Measurements from ENCODE around the gene TMEM184B.
"Not testable (repeated sequence)": the region's sequence is repeated elsewhere in the genome, so short reads cannot be mapped to it uniquely, and the experiment has no call there.

Gene TMEM184B

DNA sequence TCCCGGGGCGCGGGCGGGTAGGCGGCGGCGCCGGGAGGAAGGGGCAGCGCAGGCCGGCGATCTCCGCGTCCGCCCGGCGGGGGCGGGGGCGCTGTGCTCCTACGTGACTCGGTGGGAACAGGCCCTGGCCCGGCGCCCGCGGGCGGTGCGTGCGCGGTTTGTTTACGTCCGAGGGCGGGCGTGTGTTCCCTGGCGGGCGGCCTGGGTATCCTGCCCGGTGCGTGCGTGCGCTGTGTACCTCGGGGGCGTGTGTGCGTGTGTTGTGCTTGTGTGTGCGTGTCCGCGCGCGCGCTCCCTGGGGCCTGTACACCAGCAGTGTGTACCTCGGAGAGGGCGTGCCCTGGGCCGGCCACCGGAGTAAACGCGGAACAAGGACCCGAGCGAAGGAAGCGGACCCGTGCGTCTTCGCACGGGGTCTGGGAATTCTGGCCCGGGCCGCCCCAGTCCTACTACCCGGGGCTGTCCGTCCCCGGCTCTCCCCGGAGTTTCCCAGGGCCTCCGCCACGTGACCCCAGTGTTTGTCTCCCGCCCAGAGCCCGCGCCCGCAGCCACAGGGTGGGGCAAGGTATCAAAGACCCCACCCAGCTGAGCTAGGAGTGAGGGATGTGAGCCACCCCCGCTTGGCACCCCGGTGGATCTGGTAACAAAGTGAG, 70.2 kb downstream of the TMEM184B start:
- peak; percentile 74 for DNase-seq

DNA sequence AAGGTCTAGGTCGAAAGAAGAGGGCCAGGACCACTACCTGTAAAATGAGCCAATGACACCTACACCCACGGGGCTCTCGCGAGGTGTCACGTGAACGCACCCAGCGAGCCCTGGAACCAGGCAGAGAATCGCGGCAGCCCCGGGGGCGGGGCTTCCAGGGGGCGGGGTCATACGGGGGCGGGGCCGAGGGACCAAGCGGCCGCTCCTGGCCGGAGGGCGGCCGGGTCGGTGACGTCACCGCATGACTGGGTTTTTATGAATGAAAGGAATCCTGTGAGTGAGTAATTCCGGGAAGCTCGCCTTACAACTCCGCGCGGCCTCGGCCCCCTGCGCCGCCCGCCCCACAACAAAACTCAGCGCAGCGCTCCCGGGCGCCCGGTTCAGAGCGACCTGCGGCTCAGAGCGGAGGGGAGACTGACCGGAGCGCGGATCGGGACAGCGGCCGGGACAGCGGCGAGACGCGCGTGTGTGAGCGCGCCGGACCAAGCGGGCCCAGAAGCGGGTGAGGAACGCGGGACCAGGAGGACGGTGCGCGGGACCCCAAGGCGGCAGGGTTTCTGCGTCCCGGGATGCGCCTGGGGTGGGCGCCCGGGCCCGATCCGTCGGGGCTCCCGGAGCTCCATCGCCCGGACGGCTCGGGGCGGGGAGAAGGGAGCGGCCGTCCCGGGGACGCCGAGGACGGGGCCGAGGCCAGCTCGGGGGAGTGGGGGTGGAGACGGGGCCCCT, 70.9 kb downstream of the TMEM184B start, which contains the start of gene MAFF:
Gene MAFF, plus strand, starts transcription at position 284 of the 726 bp plus-strand sequence. CDS start 11,860 bp downstream, outside the sequence.
- peak; percentile 94 for DNase-seq

DNA sequence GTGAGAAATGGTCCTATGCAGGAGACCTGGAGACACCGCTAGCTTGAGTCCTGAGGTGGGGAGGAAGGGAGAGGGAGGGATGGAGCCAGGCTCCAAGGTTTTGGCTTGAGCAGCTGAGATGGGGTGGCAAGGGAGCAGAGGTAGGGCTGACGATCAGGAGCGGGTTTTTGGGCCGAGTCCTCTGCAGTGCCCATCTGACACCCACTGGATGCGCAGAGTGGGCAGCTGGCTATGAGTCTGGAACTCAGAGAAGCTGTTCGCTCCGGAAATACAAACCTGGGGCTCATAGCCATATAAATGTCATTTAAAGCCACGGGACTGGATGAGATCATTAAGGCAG, 71.5 kb downstream of the TMEM184B start:
- DNase-seq, result no peak

DNA sequence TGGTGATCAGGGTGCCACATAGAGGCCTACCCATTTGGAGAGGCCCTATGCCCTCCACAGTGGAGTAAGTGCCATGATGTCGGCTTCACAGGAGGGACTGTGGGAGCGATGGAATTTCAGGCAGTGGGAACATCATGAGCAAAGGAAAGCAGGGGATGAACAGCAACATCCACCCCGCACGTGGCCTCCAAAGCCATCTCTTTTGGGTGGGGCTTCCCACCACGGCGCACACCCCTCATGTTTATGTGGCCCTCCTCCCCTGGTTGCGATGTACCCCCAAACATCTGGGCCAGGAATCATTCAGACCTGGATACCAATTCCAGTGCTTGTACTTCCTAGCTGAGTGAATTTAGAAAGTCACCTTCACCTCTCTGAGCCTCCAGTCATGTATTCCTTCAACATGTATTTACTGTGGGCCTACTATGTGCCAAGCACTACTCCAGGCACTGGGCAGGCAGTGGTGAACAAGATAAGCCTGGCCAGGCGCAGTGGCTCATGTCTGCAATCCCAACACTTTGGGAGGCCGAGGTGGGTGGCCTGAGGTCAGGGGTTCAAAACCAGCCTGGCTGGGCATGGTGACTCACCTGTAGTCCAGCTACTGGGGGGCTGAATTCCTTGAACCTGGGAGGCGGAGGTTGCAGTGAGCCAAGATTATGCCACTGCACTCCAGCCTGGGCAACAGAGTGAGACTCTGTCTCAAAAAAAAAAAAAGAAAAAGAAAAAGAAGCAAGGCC, 72.8 kb downstream of the TMEM184B start:
- DNase-seq, result no peak

DNA sequence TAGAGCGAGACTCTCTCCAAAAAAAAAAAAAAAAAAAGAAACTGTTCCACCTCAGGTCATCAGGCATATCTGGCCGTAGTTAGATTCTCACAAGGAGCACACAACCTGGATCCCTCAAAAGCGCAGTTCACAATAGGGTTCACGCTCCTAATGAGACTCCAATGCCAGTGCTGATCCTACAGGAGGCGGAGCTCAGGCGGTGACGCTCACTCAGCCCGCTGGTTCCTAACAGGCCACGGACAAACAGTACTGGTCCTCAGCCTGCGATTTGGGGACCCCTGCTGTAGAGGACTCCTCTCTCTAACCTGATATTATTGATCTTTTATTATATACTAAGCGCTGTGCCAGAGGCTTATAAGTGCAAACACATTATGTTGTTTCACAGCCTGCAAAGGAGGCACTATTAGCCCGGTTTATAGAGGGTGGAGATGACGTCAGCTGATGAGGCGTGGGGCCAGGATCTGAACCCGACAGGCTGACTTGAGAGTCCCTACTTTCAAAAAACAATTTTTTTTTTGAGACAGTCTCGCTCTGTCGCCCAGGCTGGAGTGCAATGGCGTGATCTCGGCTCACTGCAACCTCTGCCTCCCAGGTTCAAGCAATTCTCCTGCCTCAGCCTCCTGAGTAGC, 75.9 kb downstream of the TMEM184B start:
- no peak for DNase-seq

DNA sequence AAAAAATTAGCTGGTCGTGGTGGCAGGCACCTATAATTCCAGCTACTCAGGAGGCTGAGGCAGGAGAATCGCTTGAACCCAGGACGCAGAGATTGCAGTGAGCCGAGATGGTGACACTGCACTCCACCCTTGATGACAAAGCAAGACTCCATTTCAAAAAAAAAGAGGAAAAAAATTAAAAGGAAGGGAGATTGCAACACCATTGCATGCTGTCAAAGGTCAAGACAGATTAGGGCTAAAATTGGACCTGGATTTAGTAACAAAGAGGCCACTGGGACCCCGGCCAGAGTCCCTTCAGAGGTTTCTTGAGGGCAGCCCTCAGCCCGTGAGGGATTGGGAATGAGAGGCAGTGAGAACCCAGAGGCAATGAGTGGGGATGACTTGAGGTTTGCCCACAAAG, 79.2 kb downstream of the TMEM184B start:
- DNase-seq, result no peak

DNA sequence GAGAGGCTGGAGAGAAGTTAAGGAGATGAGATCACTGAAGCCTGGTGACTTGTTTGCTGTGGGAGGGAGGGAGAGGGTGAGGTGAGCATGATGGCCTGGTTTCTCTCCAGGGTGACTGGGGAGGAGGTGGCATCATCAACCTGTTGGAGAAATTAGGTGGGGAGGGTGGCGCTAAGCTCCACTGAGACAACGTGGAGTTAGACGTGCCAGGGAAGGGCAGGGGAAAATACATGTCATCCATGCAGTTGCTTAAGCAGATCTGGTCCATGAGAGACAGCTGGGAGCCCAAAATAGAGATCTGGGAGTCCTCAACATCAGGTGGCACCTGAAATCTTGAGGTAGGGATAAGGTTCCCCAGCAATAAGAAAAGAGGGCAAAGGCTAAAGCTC, 80.3 kb downstream of the TMEM184B start:
- no peak for DNase-seq

DNA sequence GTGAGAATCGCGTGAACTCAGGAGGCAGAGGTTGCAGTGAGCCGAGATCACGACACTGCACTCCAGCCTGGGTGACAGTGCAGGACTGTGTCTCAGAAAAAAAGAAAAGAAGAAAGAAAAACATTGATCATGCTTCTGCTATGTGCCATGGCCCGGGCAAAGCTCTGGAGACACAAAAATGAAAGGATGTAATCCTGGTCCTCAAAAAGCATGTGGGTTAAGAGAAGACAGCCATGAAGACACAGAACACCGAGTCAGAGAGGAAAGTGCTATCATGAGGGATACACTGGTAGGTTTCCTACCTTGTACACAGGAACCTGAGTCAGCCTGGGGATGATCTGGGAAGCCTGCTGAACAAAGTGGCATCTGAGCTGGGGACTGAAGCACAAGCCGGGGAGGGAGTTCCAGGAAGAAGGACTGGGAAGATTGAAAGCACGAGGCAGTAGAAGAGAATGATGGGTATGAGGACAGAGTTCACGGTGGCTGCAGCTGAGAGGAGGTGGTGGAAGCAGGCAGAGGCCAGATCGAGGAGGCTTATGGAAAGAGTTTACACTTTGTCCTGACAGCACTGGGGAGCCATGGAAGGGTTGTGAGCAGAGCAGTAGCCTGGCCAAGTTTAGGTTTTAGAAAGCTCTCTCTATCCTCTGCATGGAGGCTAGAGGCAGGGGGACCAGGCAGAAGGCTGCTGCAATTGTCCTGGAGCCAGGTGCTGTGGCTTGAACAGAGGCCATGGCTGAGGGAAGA, 80.9 kb downstream of the TMEM184B start:
- DNase-seq, result no peak

DNA sequence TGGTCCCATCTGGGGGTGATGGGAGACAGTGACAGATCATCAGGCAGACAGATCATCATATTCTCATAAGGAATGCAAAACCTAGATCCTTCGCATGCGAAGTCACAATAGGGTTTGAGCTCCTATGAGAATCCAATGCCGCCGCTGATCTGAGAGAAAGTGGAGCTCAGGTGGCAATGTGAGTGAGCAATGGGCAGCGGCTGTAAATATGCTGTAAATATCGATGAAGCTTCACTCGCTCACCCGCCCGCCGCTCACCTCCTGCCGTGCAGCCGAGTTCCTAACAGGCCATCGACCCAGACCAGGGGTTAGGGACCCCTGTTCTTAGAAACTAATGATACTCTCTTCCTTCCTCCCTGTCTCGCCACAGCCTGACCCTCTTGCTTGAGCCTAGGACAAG, 81.8 kb downstream of the TMEM184B start:
- no peak for DNase-seq

DNA sequence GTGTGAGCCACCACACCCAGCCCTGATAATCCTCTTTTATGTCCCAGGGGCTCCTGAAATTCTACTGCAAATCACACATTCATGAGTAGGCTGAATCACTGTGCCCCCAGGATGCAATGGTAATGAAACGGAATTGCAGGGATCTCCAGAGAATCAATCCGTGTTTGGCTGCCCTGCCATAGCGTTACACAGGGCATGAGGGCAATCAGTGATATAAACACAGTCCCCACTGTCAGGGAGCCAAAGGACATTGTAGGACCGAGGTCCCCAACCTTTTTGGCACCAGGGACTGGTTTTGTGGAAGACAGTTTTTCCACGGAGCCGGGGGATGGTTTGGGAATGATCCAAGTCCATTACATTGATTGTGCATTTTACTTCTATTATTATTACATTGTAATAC, 82.2 kb downstream of the TMEM184B start:
- no peak for DNase-seq

DNA sequence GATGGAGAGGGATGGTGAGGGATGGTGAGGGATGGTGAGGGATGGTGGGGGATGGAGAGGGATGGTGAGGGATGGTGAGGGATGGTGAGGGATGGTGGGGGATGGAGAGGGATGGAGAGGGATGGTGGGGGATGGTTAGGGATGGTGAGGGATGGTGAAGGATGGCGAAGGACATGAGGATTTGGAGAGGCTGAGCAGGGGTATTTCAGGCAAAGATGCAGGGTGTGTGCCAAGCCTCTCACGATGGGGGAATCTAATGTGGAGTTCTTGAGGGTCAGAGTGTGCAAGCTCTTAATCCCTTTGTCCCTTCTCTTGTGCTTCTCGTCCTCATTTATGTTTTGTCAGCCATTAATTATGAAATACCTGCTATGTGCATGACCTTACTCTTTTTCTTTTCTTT, 83.7 kb downstream of the TMEM184B start:
- DNase-seq, result no peak

DNA sequence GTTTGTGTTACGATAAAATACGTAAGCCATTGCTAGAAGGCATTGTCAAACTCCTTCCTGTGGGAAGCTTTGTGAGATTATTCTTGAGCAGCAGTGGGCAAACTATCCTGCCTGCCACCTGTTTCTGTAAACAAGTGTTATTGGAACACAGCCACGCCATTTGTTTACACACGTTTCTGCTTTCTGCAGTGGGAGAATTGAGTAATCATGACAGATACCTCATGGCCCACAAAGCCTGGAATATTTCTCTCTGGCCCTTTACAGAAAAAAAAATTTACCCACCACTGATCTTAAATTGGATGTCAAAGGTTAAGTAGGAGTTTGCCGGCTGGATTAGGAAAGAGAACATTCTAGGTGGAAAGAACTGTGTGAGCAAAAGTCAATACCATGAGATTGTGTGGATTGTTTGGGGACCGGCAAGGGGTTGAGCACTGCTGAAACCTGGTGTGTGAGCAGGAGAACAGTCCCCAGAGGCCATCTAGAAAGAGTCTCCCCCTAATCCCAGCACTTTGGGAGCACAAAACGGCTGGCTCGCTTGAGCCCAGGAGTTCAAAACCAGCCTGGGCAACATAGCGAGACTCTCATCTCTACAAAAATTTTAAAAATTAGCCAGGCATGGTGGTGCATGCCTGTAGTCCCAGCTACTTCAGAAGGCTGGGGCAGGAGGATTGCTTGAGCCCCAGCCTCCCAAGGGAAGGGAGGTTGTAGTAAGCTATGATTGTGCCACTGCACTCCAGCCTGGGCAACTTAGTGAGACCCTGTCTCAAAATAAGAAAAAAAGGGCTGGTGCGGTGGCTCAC, 85.2 kb downstream of the TMEM184B start:
- DNase-seq, result no peak

DNA sequence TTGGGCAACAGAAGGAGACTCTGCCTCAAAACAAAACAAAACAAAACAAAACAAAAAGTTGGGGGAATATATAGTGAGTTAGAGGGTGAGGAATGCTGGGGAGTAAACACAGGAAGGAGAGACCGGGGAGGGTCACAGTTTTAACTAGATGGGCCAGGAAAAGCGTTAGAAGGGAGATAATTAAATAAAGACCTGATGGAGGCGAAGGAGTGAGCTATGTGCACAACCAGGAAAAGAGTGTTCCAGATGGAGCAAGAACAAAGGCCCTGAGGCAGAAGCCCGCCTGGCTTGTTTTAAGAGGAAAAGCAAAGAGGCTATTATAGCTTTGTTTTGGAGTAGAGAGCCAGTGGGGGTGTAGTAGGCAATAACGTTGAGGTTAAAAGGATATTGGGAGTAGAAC, 86.4 kb downstream of the TMEM184B start:
- DNase-seq, result no peak

DNA sequence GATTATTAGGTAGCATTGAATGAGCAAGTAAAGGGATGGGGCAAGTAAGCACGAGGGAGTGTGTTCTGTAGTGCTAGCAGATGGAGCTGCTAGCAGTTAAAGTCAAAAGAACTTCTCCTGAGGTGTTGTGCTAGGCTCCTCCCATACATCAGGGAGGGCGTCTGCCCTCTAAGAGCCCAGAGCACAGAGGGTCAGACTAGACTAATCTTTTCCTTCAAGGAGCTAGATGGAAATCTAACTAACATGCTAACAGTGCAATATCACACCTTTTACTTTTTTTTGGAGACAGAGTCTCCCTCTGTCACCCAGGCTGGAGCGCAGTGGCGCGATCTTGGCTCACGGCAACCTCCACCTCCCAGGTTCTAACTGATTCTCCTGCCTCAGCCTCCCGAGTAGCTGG, 88.0 kb downstream of the TMEM184B start:
- no peak for DNase-seq

DNA sequence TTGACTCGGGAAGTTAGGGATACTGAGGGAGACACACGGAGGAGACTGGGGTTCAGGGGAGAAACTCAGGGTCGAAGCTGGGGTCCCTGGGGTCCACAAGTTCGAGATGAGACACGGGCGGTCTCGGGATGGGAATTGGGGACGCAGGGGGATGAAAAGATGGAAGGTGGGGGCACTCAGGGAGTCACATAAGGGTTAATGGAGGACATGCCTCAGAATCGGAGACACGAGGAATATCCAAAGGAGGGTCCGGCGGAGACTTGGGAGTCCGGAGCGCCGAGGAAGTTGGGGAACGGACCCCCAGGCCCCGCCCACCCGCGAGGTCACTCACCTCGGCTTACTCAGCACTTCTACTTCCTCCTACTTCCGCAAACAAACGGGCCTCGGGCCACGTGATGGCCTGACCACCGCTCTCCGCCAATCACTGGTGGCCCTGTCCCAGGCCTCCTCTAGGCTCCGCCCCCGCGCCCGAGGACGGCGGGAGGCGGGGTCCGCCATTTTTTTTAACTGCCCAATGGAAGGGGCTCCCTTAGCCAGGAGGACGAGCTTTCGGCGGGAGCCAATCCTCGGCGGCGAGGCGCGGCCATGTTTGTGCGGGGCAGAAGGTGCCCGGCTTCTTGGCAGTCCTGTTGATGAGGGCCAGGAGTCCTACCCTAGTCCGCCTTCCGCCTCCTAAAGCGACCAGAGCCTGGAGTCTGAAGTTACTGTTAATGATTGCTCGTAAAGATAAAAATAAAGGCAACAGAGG, 91.2 kb downstream of the TMEM184B start, which contains the start of gene PLA2G6:
Gene PLA2G6, minus strand, starts transcription at position 378 of the 748 bp plus-strand sequence. CDS start 12,404 bp downstream, outside the sequence.
- peak; percentile 99 for DNase-seq

DNA sequence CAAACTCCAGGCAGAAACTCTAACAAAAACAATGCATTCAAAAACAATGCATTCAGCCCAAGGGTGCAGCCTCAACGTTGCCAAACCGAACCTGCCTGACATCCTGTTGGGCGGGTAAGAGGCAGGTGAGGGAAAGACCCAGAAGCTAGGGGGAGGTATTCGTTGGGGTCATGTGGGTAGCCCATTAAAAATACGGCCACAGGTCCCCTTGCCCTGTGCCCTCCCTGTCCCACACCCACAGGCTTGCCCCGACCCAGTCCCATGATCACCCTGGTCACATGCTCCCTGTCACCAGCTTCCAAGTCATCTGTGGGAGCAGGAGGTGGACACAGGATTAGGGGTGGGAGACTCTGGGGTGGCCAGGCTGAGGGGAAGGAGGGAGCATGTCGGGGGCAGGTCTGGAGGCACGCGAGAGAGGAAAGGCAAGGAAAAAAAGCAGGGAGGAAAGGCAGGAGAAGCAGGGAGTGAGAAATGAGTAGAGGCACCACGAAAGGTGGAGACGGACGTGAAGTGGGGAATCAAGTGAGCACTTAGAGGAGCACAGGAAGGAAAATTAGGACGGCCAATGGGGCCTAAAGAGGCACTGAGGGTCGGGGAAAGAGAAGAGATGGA, 91.9 kb downstream of the TMEM184B start:
- peak; percentile 74 for DNase-seq

DNA sequence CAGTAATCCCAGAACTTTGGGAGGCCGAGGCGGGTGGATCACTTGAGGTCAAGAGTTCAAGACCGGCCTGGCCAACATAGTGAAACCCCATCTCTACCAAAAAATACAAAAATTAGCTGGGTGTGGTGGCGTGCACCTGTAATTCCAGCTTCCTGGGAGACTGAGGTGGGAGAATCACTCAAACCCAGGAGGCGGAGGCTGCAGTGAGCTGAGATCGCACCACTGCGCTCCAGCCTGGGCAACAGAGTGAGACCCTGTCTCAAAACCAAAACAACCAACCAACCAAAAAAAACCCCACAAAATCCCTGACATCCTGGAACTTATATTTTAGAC, 94.2 kb downstream of the TMEM184B start:
- not testable (repeated sequence) for DNase-seq

DNA sequence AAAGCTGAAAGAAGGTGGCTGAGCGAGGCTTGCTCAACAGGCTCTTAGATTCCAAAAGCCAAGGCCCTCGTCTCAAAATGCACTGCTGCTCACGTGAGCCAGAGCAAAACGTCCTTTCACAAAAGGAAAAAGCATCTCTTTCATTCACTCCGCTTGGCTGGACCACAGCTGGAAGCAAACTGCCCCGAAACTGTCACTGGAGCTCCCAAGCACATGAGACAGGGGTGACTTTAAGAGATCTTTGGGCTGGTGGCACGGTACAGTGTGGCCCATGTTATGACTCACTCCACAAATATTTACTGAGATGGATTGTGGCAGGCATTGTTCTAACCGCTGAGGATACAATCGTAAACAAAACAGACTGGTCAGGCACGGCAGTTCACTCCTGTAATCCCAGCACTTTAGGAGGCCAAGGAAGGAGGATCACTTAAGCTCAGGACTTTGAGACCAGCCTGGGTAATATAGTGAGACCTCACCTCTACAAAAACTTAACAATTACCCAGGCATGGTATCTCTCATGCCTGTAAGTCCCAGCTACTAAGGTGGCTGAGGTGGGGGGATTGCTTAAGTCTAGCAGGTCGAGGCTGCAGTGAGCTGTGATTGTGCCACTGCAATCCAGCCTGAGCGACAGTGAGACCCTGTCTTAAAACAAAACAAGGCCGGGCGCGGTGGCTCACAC, 94.7 kb downstream of the TMEM184B start:
- DNase-seq, result no peak

DNA sequence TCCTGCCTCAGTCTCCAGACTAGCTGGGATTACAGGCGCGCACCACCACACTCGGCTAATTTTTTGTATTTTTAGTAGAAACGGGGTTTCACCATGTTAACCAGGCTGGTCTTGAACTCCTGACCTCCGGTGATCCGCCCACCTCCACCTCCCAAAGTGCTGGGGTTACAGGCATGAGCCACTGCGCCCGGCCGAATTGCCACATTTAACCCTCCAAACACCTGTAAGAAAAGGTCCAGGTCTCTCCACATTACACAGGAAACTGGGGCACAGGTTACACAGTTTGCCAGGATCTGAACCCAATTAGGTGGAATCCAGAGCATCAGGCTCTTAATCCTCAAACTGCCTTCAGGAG, 95.3 kb downstream of the TMEM184B start:
- DNase-seq, result not testable (repeated sequence)

DNA sequence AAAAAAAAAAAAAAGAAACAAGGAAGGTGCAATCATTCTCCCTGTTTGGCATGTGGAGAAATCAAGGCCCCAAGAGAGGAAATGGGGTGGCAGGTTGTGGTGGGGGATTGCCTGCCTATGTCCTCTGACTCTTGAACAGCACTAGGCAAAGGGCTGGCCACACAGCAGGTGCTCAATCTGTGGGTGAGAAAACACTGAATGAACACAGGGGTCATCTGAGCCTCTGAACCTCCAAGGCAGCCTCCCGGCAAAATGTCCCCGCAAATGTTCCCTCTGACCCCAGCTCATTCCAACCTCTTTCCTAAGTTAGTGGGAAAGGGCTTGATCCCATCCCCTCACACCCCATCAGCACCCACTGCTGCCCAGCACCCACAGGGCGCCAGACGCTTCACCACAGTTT, 95.8 kb downstream of the TMEM184B start:
- DNase-seq, result peak; percentile 35
